Measurements from ENCODE around the gene CHCHD5.
"Not testable (repeated sequence)": the region's sequence is repeated elsewhere in the genome, so short reads cannot be mapped to it uniquely, and the experiment has no call there.

CHCHD5 gene

GRCh38 chr2:112566104-112566503 is 18.3 kb upstream of the CHCHD5 start:
- no peak for FAIRE-seq
- TF ChIP-seq TAF1 (IDR thresholded peaks at IDR 0.05; ENCODE audit: borderline replicate concordance, low read depth, low read length): no peak
- TF ChIP-seq POLR2AphosphoS5 (IDR thresholded peaks at IDR 0.05; ENCODE audit: low read depth, low read length): no peak
- no peak for TF ChIP-seq POLR2A (IDR thresholded peaks at IDR 0.05; ENCODE audit: low read depth, low read length)
- no peak for DNase-seq (ENCODE audit: insufficient read length)

- not testable (repeated sequence) for DNase-seq (ENCODE audit: insufficient read length); FAIRE-seq
These were observed 17.9 kb upstream of the CHCHD5 start for GRCh38 chr2:112566508-112566907.

GRCh38 chr2:112572005-112572404 is 12.4 kb upstream of the CHCHD5 start:
- DNase-seq (ENCODE audit: insufficient read length) (no peak), FAIRE-seq (no peak)
- no peak for TF ChIP-seq TAF1 (IDR thresholded peaks at IDR 0.05; ENCODE audit: borderline replicate concordance, low read depth, low read length)
- no peak for TF ChIP-seq POLR2A (IDR thresholded peaks at IDR 0.05; ENCODE audit: low read depth, low read length)
- TF ChIP-seq POLR2AphosphoS5 (IDR thresholded peaks at IDR 0.05; ENCODE audit: low read depth, low read length): no peak

- no peak for FAIRE-seq
- TF ChIP-seq POLR2A (IDR thresholded peaks at IDR 0.05; ENCODE audit: low read depth, low read length) (no peak), POLR2AphosphoS5 (IDR thresholded peaks at IDR 0.05; ENCODE audit: low read depth, low read length) (no peak), TAF1 (IDR thresholded peaks at IDR 0.05; ENCODE audit: borderline replicate concordance, low read depth, low read length) (no peak)
- no peak for DNase-seq (ENCODE audit: insufficient read length)
These were observed 6.7 kb upstream of the CHCHD5 start for GRCh38 chr2:112577756-112578155.

- no peak for FAIRE-seq
- TF ChIP-seq POLR2AphosphoS5 (IDR thresholded peaks at IDR 0.05; ENCODE audit: low read depth, low read length): no peak
- TF ChIP-seq TAF1 (IDR thresholded peaks at IDR 0.05; ENCODE audit: borderline replicate concordance, low read depth, low read length): no peak
- no peak for TF ChIP-seq POLR2A (IDR thresholded peaks at IDR 0.05; ENCODE audit: low read depth, low read length)
- no peak for DNase-seq (ENCODE audit: insufficient read length)
These were observed 5.2 kb upstream of the CHCHD5 start for GRCh38 chr2:112579241-112579640.

GRCh38 chr2:112580084-112580483 is 4.3 kb upstream of the CHCHD5 start:
- TF ChIP-seq POLR2A (IDR thresholded peaks at IDR 0.05; ENCODE audit: low read depth, low read length) (no peak), POLR2AphosphoS5 (IDR thresholded peaks at IDR 0.05; ENCODE audit: low read depth, low read length) (no peak), TAF1 (IDR thresholded peaks at IDR 0.05; ENCODE audit: borderline replicate concordance, low read depth, low read length) (no peak)
- no peak for DNase-seq (ENCODE audit: insufficient read length)
- FAIRE-seq: no peak

- FAIRE-seq (peak; percentile 17), DNase-seq (ENCODE audit: insufficient read length) (no peak)
- no peak for TF ChIP-seq POLR2A (IDR thresholded peaks at IDR 0.05; ENCODE audit: low read depth, low read length)
- TF ChIP-seq POLR2AphosphoS5 (IDR thresholded peaks at IDR 0.05; ENCODE audit: low read depth, low read length): no peak
- no peak for TF ChIP-seq TAF1 (IDR thresholded peaks at IDR 0.05; ENCODE audit: borderline replicate concordance, low read depth, low read length)
These were observed 2.1 kb upstream of the CHCHD5 start for GRCh38 chr2:112582314-112582746.

GRCh38 chr2:112583497-112584133 is 794 bp upstream of the CHCHD5 start:
- DNase-seq (ENCODE audit: insufficient read length) (no peak), FAIRE-seq (peak; percentile 60)
- no peak for TF ChIP-seq POLR2AphosphoS5 (IDR thresholded peaks at IDR 0.05; ENCODE audit: low read depth, low read length)
- no peak for TF ChIP-seq TAF1 (IDR thresholded peaks at IDR 0.05; ENCODE audit: borderline replicate concordance, low read depth, low read length)
- no peak for TF ChIP-seq POLR2A (IDR thresholded peaks at IDR 0.05; ENCODE audit: low read depth, low read length)

- DNase-seq (ENCODE audit: insufficient read length) (no peak), FAIRE-seq (no peak)
- TF ChIP-seq TAF1 (IDR thresholded peaks at IDR 0.05; ENCODE audit: borderline replicate concordance, low read depth, low read length) (no peak; the same call in 1 of the 2 replicates), POLR2AphosphoS5 (IDR thresholded peaks at IDR 0.05; ENCODE audit: low read depth, low read length) (no peak), POLR2A (IDR thresholded peaks at IDR 0.05; ENCODE audit: low read depth, low read length) (no peak)
These were observed 462 bp downstream of the CHCHD5 start for GRCh38 chr2:112584891-112585250.

GRCh38 chr2:112585400-112585799 is 991 bp downstream of the CHCHD5 start:
- TF ChIP-seq POLR2A (IDR thresholded peaks at IDR 0.05; ENCODE audit: low read depth, low read length): no peak
- no peak for TF ChIP-seq POLR2AphosphoS5 (IDR thresholded peaks at IDR 0.05; ENCODE audit: low read depth, low read length)
- no peak for TF ChIP-seq TAF1 (IDR thresholded peaks at IDR 0.05; ENCODE audit: borderline replicate concordance, low read depth, low read length)
- DNase-seq (ENCODE audit: insufficient read length) (no peak), FAIRE-seq (no peak)

- no peak for TF ChIP-seq POLR2A (IDR thresholded peaks at IDR 0.05; ENCODE audit: low read depth, low read length)
- TF ChIP-seq POLR2AphosphoS5 (IDR thresholded peaks at IDR 0.05; ENCODE audit: low read depth, low read length): no peak
- TF ChIP-seq TAF1 (IDR thresholded peaks at IDR 0.05; ENCODE audit: borderline replicate concordance, low read depth, low read length): no peak
- DNase-seq (ENCODE audit: insufficient read length): no peak
- no peak for FAIRE-seq
These were observed 1.6 kb downstream of the CHCHD5 start for GRCh38 chr2:112585873-112586464.

GRCh38 chr2:112588611-112589045 is 4.2 kb downstream of the CHCHD5 start:
- FAIRE-seq: no peak
- no peak for TF ChIP-seq POLR2A (IDR thresholded peaks at IDR 0.05; ENCODE audit: low read depth, low read length)
- no peak for TF ChIP-seq POLR2AphosphoS5 (IDR thresholded peaks at IDR 0.05; ENCODE audit: low read depth, low read length)
- TF ChIP-seq TAF1 (IDR thresholded peaks at IDR 0.05; ENCODE audit: borderline replicate concordance, low read depth, low read length): no peak
- DNase-seq (ENCODE audit: insufficient read length): no peak

Data from GM12892 (cell line).